HG03159 (cell line): ENCODE data around the gene TRABD2B.

Source experiments
- ATAC-seq: cut with Tn5 transposase; IDR thresholded peaks from one replicate; pipeline ENCODE4 v1.9.1; 2021; ENCODE audit warnings: mild to moderate bottlenecking, moderate library complexity; ENCODE audit not compliant: unreplicated experiment

TRABD2B gene

DNA sequence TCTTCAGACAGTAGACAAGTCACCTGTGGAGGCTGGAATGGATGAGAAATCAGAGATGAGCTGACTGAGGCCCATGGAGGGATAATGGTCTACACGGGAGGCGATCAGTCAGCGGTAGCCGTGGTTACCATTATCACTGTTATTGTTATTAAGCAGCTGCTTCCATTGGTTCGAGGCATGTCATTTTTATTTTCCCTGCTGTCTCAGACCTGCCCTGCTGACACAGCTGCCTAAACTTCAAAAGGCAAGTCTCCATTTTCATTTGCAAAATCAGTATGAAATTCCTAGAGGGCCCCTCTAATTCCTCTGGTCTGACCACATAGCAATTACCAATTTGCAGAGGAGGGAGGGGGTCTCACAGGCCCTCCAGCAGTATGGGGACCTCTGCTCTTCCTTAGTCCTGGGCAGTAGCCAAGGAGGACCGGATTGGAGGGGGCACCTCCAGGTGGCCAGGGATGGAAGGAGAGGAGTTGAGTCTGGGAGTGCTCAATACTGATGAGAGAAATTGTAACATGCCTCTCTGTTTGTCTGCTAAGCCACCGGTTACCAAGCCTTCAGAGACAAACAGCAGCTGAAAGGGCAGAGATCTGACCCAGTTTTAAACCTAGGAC is 184.2 kb downstream of the TRABD2B start:
- ATAC-seq = no peak

DNA sequence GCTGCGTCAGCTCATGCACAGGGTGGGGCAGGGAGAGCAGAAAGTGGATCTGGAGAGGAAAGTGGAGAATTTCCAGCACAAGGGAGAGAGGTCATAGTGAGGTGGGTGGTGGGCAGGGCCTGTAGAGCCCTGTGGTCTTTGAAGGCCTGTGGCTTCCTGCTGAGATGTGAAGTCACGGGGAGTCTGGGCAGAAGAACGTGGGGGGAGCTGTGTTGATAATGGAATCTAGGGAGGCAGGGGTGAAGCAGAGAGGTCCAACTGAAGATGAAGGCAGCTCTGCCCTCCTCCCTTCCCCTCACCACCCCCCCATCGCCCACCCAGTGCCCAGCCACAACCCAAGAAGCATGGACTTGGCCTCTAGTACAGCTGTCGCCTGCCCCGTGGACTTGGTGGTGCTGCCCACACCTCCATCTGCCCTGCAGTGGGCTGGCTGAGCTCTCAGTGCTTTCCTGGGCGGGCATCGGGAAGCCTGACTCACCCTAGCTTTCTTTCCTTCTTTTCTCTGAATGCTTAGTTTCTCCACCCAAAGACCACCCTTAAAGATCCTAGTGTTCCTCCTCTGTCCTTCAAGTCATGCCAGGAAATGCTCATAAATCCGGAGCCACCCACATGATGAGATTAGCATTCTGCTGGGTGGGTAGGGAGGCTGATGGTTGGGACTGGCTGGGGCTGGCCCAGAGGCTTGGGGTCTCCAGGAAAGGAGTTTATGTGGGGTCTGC is 186.1 kb downstream of the TRABD2B start:
- no peak for ATAC-seq

DNA sequence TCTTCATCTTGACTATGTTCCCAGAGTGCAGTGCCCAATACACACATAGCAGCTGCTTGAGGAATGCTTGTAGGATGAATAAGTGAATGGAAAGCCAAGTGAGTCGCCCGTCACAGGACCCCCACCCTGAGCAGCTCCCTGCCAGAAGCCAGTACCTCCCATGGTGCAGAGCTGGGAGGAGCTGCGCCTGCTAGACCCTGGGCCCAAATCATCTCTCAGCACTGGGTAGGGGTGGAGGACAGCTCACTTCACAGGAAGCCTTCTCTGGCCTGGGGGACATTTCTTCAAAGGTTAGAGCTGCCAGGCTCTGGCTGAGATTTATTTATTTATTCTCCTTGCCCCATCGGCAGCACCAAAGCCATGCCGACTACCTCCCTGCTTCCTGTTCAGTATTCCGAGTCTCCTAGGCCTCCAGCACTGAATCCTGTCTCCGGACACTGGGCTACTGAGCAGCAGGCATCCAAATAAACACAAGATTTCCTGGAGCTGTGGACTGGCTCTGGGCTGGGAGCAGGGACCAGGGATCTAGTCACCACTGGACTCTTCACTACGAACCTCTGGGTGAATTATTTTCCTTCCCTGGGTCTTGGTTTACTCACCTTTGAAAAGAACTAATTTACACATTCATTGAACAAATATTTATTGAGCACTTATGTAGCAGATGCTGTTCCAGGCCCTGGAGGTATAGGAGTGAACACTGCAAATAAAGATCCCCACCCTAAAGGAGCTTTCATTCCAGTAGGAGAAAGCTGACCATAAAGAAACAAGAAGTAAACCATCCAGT is 187.7 kb downstream of the TRABD2B start:
- ATAC-seq = no peak

DNA sequence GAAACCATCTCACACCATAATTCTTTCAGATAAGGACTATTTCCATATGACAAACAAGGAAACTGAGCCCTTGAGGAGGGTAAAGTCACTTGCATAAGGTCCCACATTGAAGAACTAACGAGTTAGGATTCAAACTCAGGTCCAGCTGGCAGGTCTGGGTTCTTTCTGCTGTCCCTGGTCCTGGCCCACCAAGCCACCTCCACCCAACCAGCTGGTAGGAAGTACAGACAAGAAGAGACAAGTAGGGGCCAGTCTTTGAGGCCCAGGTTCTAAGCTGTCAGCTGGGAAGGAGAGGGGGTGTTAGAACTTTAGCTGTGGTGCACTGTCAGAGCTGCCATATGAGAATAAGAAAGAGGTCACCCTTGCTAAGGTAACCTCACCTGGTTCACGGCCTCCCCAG is 188.6 kb downstream of the TRABD2B start:
- no peak for ATAC-seq

DNA sequence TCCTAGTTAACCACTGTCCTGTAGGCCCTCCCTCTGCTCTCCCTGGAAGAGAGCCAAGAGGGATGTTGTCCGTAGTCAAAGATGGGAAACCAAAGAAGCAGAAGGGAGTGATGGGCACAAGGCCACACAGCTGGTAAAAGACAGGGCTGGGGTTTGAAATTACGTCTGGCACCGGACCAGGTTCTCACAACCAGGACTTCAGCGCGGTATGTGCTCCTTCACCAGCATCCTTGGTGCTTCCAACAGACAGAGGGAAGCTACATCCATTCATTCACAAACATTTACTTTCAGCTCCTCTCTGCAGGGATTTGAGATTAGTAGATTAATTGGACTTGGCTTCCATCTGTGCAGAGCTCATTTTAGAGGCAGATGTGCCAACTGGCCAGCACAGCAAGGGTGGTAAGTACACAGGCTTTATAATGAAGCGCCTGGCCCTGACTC is 191.2 kb downstream of the TRABD2B start:
- no peak for ATAC-seq

DNA sequence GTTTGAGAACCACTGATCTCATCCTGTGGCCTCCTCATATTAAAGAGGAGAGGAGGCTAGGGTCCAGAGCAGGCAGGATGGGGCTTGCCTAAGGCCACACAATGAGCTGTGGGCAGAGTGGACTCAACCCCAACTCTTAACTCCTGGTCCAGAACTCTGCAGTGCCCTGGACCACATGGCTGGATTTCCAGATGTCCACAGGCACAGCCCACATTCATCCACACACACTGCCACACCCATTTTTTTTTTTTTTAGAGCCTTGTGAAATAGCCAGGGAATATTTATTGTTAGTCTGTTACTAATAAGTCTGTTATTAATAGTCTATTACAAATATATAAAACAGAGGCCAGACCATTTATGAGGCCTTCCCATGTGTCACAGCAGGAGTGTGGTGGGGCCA is 192.2 kb downstream of the TRABD2B start:
- ATAC-seq = no peak

DNA sequence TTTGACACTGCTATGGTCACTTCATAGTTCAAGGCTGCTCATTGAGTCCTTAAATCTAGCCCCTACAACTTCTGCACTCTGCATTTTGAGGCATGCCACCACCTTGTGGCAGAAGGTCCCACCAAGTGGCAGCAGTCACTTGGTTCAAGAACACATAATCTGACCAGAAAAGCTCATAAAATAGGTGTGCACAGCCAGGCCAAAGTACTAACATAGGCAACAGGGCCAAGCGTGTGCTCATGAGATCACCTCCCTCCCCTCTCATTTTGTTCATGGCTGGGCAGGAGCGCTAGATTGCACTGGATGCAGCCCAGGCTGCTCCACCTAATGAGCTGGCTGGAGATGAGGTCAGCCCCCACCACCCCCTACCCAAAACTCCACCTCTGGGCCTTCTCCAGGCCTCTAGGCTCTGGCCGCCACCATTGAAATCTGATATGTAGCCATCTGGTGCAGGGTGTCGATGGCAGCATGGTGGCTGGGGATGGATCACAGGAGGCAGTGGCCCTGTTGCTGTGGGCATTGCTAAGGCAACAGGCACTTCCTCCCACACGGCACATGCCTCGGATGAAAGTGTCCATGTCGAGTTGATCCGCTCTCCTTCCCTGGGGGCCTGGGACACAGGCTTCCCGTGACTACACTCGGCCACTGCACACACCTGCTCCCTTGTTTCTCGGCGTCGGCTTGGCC is 193.2 kb downstream of the TRABD2B start:
- ATAC-seq = no peak

DNA sequence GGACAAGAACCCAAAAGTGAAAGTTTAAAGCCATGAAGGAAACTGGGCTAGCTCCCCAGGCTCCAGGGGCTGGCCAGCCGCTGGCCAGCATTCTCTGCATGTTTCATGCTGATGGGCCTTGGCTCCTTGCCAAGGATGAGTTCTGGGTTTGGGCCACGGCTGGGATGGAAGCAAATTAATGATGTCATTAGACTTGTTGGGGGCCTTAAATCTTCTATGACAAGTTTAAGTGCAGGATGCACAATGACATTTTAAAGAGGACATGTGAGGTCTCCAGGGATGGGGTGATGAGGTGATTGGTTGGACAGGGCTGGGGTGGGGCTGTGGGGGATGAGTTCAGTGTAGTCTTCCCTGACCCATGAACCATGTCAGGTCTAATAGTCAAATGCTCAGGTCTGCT is 199.6 kb downstream of the TRABD2B start:
- no peak for ATAC-seq

DNA sequence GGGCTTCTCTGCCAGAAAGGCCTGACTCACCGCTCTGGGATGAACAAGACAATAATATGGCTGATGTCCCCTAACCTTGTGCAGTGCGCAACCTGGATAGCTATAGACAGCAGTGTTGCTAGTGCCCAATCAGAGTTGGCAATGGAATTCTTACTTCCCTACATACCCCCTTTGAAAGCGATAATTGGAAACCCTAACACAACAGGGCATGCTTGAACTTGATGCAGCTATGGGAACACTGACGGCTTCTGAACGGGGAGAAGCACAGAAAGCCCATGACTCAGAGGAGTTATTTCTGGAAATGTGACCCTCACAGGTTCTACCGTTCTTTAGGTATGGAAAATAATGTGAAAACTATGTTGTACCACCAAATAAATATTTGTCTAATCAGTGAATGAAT is 200.6 kb downstream of the TRABD2B start:
- ATAC-seq = no peak

DNA sequence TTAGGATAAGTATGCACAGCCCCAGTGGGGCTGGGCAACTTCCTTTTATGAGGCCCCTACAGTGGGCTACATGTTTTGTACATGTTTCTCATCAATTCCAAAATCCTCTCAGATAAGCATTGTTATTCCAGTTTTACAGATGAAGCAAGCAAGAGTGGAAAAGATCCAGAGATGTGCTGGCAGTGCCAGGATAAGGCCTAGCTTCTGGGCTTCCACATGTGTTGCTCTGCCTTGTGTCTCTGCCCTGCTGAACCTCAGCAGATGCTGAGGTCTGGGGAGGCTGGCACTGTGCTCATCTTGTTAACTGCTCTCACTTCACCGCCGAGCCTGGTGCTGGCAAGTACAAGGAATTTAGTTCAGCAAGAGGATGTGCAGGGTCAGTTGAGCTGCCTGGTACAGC is 202.1 kb downstream of the TRABD2B start:
- ATAC-seq = no peak

DNA sequence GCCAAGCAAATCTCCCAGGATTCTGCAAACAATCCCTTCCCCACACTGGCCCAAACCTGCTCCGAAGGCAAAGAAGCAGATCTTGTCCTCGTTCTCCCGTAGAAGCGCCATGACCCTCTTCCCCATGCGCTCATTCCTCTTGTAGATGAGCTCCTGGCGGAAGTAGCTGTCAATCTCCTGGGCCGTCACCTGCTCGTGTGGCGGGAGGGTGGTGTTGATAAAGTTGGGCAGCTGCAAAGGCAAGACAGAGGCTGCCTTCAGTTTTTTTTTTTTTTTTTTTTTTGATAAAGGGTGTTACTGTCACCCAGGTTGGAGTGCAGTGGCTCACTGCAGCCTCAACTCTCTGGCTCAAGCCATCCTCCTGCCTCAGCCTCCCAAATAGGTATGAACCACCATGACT is 202.7 kb downstream of the TRABD2B start:
- ATAC-seq = no peak

DNA sequence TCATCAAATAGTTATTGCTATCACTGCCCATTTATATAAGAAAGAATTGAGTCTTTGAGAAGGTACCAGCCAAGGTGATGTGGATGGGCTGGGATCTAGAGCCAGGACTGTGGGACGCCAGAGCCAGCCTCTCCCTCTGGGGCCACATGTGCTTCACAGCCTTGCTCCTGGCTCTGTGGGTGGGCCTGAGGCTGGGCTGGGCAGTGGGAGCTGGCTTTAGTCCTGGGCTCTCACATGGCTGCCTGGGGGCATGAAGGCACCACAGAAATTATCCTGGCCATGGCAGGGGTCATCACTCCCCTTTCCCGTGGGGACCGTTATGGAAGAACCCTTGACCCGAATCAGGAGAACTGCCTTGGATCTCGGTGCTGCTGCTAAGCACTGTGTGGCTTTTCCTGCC is 203.1 kb downstream of the TRABD2B start:
- ATAC-seq = no peak

DNA sequence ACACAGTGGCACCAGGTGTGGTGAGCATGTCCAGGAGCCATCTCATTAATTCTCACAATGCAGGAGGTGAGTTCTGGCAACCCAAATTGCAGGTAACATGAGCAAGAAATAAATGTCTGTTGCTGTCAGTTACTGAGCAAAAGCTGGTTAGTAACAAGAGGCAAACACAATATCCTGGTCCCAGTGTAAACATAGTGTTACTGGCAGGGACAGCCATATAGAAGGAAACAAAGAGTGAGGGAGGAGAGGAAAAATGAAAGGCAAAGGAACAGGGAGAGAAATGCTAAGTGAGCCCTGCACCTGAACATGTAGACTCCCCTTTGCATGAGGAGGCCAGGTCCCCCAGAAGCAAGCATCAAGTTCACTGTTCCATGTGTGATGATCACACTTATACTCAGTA is 203.6 kb downstream of the TRABD2B start:
- ATAC-seq = no peak

DNA sequence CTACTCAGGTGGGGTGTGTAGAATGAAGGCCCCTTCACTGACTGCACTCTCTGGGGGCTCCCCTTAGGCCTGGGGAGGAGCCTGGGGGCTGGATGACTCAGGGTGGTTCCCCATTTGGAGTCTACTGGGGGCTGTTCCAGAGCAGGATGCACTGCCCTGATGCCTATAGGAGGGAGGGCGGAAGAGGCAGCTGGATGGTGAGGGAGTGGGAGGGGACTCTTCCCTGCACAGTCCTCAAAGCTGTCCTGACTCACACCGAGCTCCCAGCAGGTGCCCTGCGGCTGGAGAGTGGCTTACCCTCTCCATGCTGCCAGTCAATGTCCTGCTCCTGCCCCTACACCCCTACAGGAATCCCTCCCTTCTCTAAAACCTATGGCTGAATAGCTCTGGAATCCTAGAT is 204.4 kb downstream of the TRABD2B start:
- ATAC-seq = no peak

DNA sequence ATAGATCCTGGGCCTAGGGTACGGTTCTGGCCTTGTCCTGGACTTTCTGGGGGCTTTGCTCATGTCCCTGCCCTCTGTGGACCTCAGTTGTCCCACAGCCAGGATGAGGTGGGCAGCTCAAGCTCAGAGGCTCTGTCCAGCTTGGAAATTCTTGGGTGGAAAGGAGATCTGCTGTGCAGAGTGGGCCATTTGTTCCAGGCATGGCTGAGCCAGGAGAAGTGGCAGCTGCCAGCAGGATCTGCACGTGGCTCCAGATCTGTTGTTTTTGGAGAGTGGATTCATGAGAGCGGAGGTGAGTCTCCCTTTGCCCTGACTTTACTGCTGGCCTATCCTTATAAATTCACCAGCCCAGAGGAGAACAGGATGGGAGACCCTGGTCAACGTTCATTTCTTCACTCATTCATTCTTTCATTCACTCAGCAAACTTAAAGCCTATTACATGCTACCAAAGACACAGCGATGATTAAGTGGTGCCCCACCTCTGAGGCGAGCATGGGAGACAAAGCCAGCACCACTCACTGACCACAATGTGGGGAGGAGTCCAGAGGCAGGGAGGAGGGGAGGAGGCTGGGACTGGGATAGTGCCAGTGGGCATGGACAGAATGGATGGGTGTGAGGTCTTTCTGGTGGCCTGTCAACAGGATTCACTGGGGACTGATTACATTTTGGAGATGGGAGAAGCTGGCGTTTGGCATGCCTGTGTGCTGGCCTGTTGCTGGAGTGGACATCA is 205.1 kb downstream of the TRABD2B start:
- no peak for ATAC-seq

DNA sequence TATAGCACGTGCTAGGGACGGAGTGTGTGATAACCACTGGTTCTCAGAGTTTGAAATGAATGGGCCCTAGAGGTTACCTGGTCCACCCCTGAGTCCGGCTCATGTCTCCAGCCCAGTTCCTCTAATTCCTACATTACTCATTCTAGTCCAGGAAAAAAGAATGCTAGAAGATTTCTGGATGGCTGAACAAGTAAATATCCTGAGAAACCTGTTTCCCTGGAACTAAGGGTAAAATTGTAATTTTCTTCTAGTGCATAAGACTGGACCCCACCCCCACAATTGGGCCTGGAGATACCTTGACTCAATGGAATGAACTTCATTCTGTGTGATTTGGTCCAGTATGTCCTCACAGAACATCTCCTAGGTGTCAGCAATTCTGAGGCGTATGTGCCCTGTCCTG is 208.4 kb downstream of the TRABD2B start:
- no peak for ATAC-seq

DNA sequence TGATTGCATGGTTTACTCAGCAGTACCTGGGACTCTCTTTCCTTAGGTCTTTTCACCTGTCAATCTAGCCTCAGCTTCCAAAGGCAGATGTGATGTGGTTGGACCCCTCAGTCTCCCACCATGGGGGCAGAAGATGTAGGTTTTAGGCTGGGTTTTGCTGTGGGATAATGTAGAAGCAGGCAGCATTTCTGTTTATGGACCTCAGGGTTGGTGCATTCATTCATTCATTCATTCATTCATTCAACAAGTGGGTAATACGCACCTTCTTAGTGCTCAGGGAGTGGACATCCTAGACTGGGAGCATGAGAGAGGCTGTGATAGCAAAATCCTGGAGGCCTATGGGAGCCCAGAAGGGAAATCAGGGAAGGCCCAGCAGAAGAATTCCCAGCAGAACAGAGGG is 209.6 kb downstream of the TRABD2B start:
- ATAC-seq = no peak

DNA sequence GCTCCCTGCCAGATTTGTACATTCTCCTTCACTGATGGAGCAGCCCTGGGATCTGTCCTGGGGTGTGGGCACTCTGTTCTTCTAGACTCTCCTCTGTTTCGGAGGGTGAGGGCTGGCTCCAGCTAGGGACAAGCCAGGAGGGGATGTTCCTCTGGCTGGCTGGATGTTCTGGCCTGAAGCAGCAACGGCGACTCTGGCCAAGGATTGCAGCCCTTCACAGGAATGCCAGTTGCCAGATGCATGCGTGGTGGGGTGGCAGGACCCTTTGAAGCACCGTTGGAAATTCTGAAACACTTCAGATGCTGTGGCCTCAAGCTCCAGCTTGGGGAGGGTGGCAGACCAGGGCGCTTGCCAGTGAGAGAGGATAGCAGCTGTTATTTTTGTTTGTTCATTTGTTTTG is 210.9 kb downstream of the TRABD2B start:
- ATAC-seq = no peak

DNA sequence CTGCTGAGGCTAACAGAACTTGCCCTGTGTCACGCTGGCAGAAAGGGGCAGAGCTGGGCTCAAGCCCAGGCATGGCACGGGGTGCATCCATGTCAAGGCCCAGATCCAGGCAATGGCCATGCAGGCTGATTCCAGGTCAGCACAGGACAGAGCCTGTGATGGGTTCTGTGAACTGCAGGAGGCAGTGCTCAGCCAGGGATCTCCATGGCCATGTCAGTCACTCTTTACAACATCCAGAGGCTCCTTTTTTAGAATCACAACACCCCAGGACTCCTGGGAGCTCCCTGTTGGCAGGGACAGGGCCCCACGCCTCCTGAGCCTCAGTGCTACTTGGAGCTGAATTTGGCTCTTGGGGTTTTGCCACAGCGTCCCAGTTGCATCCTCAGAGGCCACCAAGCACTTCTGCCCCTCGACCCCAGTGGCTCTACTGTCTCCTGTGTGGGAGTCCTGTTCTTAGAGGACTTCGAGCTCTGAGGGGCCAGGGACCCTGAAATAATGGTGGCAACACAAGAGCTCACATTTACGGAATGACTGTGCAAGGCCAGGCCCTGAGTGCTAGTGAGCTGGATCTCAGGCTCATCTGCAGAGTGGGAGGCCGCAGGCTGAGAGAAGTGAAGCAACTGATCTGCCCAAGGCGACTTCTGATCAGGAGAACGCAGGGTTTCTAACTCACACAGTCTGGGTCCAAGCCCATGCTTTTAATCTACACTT is 211.5 kb downstream of the TRABD2B start:
- ATAC-seq = no peak

DNA sequence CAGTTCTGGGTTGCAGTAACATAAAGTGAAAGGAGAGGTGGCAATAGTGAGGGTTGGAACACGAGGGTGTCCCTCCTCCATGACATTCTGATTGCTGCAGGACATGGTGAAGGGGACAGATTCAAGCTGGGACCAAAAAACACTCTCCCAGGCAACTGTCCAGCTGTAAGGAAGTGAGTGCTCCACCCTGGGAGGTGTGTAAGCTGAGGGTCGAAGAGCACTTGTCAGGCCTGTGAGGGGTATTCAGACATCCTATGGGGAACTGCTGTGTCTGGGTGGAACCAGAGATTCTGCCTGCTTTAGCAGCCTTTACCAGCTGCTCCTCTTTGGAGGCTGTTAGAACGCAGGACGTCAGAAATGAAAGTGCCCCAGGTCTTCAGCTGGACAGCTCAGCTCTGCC is 212.1 kb downstream of the TRABD2B start:
- ATAC-seq = no peak
